ENCODE measurements around the gene HDAC5.
"Not testable (repeated sequence)": the region's sequence is repeated elsewhere in the genome, so short reads cannot be mapped to it uniquely, and the experiment has no call there.

The HDAC5 gene

GRCh38 chr17:44144966-44145739 is 21.7 kb upstream of the HDAC5 start:
- no peak for TF ChIP-seq CTCF (IDR thresholded peaks at IDR 0.05; ENCODE audit: control insufficient read depth, extremely low read depth, insufficient read depth)
- no peak for DNase-seq (ENCODE audit: low read depth)
- no peak overlapping the region for H3K4me3 ChIP-seq (ENCODE audit: low read depth, low read length)

GRCh38 chr17:44143921-44144320 is 20.5 kb upstream of the HDAC5 start:
- H3K4me3 ChIP-seq (ENCODE audit: low read depth, low read length); DNase-seq (ENCODE audit: low read depth): not testable (repeated sequence)

- H3K4me3 ChIP-seq (ENCODE audit: low read depth, low read length): no peak overlapping the region
- TF ChIP-seq CTCF (IDR thresholded peaks at IDR 0.05; ENCODE audit: control insufficient read depth, extremely low read depth, insufficient read depth): no peak
- DNase-seq (ENCODE audit: low read depth): no peak
These were observed 14.7 kb upstream of the HDAC5 start for GRCh38 chr17:44137891-44138709.

- no peak for DNase-seq (ENCODE audit: low read depth)
- TF ChIP-seq CTCF (IDR thresholded peaks at IDR 0.05; ENCODE audit: control insufficient read depth, extremely low read depth, insufficient read depth): no peak
These were observed 11.5 kb upstream of the HDAC5 start for GRCh38 chr17:44134752-44135568.

GRCh38 chr17:44133918-44134476 is 10.6 kb upstream of the HDAC5 start:
- no peak overlapping the region for H3K4me3 ChIP-seq (ENCODE audit: low read depth, low read length)
- DNase-seq (ENCODE audit: low read depth): no peak
- no peak for TF ChIP-seq CTCF (IDR thresholded peaks at IDR 0.05; ENCODE audit: control insufficient read depth, extremely low read depth, insufficient read depth)

More at GRCh38 chr17:44134752-44135568, 11.5 kb upstream of the HDAC5 start:
- no peak overlapping the region for H3K4me3 ChIP-seq (ENCODE audit: low read depth, low read length)

- TF ChIP-seq CTCF (IDR thresholded peaks at IDR 0.05; ENCODE audit: control insufficient read depth, extremely low read depth, insufficient read depth): no peak
- no peak for DNase-seq (ENCODE audit: low read depth)
- H3K4me3 ChIP-seq (ENCODE audit: low read depth, low read length): no peak overlapping the region
These were observed 8.9 kb upstream of the HDAC5 start for GRCh38 chr17:44132275-44132821.

- not testable (repeated sequence) for H3K4me3 ChIP-seq (ENCODE audit: low read depth, low read length); DNase-seq (ENCODE audit: low read depth)
These were observed 7.9 kb upstream of the HDAC5 start for GRCh38 chr17:44131372-44131771.
